ENCODE results near the gene TTC12.

DNA sequence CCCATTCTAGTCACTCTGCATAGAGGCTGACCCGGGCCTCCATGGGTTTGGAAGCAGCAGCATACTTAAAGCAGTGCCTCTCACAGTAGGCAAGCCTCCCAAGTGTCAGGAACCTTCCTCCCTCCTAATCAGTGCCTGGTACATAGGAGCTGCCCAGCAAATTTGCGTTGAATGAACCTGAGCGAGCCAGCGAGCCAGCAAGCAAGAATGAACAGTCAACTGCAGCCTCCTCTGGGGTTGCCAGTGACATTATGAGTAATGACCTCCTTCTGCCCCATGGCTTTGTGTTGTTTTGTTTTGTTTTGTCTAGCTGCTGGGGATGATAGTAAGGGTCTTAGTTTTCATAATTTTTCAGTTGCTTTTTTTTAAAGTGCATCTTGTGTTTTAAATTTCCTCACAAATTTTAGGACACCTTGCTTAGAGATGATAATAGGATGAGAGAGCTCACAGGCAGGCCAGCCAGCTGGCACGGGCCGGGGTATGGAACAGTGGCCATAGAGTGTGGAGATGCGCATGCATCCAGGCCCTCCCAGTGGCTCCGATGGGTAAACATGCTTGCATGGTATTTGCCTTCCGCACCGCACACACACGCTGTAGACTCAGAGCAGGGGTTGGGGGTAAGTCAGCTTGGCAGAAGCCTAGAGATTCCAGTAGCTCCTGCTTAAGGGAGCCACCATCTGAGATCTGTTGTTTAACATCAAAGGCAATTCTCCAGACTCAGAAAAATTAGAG lies 36.1 kb downstream of the TTC12 start:
- no peak for TF ChIP-seq GABPA (IDR thresholded peaks at IDR 0.05; ENCODE audit: low read depth)
- no peak for TF ChIP-seq ATF2 (IDR thresholded peaks at IDR 0.05; ENCODE audit: low read length)
- no peak for TF ChIP-seq POLR2A (IDR thresholded peaks at IDR 0.05; ENCODE audit: low read depth, low read length)
- TF ChIP-seq ZNF274 (IDR thresholded peaks at IDR 0.05; ENCODE audit: insufficient read depth, insufficient read length) = no peak
- TF ChIP-seq MXI1 (IDR thresholded peaks at IDR 0.05; ENCODE audit: low read depth, low read length) = no peak
- TF ChIP-seq BHLHE40 (IDR thresholded peaks at IDR 0.05; ENCODE audit: borderline replicate concordance in 1 of 2, low read depth in 2 of 2, low read length in 1 of 2) = no peak
- TF ChIP-seq ZNF384 (IDR thresholded peaks at IDR 0.05; ENCODE audit: borderline replicate concordance, low read depth, low read length) = no peak
- TF ChIP-seq, protein P1, sequence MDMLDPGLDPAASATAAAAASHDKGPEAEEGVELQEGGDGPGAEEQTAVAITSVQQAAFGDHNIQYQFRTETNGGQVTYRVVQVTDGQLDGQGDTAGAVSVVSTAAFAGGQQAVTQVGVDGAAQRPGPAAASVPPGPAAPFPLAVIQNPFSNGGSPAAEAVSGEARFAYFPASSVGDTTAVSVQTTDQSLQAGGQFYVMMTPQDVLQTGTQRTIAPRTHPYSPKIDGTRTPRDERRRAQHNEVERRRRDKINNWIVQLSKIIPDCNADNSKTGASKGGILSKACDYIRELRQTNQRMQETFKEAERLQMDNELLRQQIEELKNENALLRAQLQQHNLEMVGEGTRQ (IDR thresholded peaks at IDR 0.05; ENCODE audit: borderline replicate concordance, low read depth, low read length) = no peak
- TF ChIP-seq EZH2 (IDR thresholded peaks at IDR 0.05; ENCODE audit: borderline replicate concordance, control insufficient read depth, low read depth, low read length) = no peak
- no peak for TF ChIP-seq TAF1 (IDR thresholded peaks at IDR 0.05; ENCODE audit: borderline replicate concordance, low read depth, low read length)
- no peak for TF ChIP-seq TCF12 (IDR thresholded peaks at IDR 0.05; ENCODE audit: low read depth, low read length)
- TF ChIP-seq SRF (IDR thresholded peaks at IDR 0.05; ENCODE audit: low read depth in 2 of 2, low read length in 2 of 2) = no peak
- TF ChIP-seq CBX3 (IDR thresholded peaks at IDR 0.05; ENCODE audit: borderline replicate concordance, low read depth) = no peak
